Mucosa of rectum (tissue), 2 donors: ENCODE measurements around the gene TADA2A.

ENCODE experiments used
- H3K27ac ChIP-seq, 2 donors: one replicate each; pipeline ENCODE4 v1.7.0; 2013; ENCODE audit warnings: inconsistent platforms in 2 of 2, low read depth in 2 of 2, low read length in 2 of 2
- H3K27me3 ChIP-seq, 2 donors: one replicate each; pipeline ENCODE4 v1.7.0; 2013; ENCODE audit warnings: low read length in 2 of 2; ENCODE audit not compliant: control insufficient read depth in 2 of 2, insufficient read depth in 2 of 2
- H3K36me3 ChIP-seq, 2 donors: one replicate each; pipeline ENCODE4 v1.7.0; 2013; ENCODE audit warnings: low read length in 2 of 2; ENCODE audit not compliant: control insufficient read depth in 2 of 2, insufficient read depth in 2 of 2
- H3K4me1 ChIP-seq, 2 donors: one replicate each; pipeline ENCODE4 v1.7.0; 2013; ENCODE audit warnings: low read length in 2 of 2, mild to moderate bottlenecking in 1 of 2; ENCODE audit not compliant: control insufficient read depth in 2 of 2, insufficient read depth in 2 of 2
- H3K4me3 ChIP-seq, 2 donors: one replicate each; pipeline ENCODE4 v1.7.0; 2013; ENCODE audit warnings: low read length in 2 of 2
- H3K9ac ChIP-seq, 2 donors: one replicate each; pipeline ENCODE4 v1.7.0; 2013; ENCODE audit warnings: low read length in 2 of 2, low read depth in 1 of 2, mild to moderate bottlenecking in 1 of 2
- H3K9me3 ChIP-seq, 2 donors: one replicate each; pipeline ENCODE4 v1.7.0; 2013; ENCODE audit warnings: low read length in 2 of 2; ENCODE audit not compliant: control insufficient read depth in 2 of 2
- donor health status: healthy.
- donor health status: Normal muscosa, but diverticular disease.

The TADA2A gene

GRCh38 chr17:37476431-37477120 lies 69.9 kb downstream of the TADA2A start:
- H3K4me1 ChIP-seq, result peaks cover 0 to 7% of the 10 kb centered on the region in 2 donors
- no peaks in the 10 kb centered on the region for H3K9me3 ChIP-seq
- H3K27me3 ChIP-seq, result no peaks in the 10 kb centered on the region
- peak overlapping the region in 1 of 2 donors; percentile 26 for H3K27ac ChIP-seq
- no peak overlapping the region for H3K4me3 ChIP-seq
- no peak overlapping the region for H3K9ac ChIP-seq
- H3K36me3 ChIP-seq, result peaks cover 38 to 42% of the 10 kb centered on the region in 2 donors

DNA sequence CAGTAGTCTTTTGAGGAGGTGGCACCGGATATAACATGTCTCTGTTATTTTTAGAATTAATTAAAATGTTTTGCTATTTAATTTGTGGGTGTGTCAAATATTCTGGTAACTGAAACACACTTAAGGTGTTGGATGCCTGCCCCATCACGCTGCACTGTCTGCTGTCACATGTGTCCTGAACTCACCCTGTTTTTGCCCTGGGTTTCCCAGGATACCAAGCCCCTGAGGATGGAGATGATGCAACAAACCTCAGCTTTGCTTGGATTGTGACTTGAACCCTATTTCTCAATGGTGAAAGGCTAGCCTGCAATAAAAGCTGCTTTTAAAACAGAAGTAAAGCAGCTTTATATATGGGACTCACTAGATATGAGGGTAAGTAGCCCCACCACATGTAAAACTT lies 71.5 kb downstream of the TADA2A start:
- Histone ChIP-seq H3K27ac (no peak overlapping the region), H3K36me3 (peaks cover 36 to 41% of the 10 kb centered on the region in 2 donors)

DNA sequence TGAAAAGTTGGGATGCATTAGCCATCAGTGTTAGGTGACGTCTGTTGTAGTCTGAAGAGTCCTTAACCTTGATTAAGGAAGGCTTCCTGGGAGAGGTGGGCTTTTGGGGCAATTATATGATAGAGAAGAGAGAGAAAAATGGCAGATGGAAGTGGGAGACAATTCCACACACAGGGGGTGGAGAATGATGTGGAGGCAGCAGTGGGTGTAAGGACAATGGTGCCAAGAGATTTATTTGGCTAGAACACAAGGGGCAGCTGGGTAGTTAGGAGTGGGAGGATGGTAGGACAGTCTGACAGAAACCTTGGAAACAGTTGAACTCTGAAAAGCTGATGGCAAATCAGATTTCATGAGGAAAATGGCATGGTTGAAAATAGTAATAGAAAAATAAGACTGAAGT lies 72.3 kb downstream of the TADA2A start:
- H3K27me3 ChIP-seq, result no peaks in the 10 kb centered on the region
- no peaks in the 10 kb centered on the region for H3K9me3 ChIP-seq
- no peak overlapping the region for H3K4me3 ChIP-seq
- H3K9ac ChIP-seq, result no peak overlapping the region
- no peak overlapping the region for H3K27ac ChIP-seq
- peaks cover 30 to 33% of the 10 kb centered on the region in 2 donors for H3K36me3 ChIP-seq
- H3K4me1 ChIP-seq, result peaks cover 0 to 7% of the 10 kb centered on the region in 2 donors

More for the DNA sequence above, 71.5 kb downstream of the TADA2A start:
- H3K4me1 ChIP-seq, result peaks cover 0 to 7% of the 10 kb centered on the region in 2 donors
- no peak overlapping the region for H3K9ac ChIP-seq
- no peaks in the 10 kb centered on the region for H3K9me3 ChIP-seq
- no peak overlapping the region for H3K4me3 ChIP-seq
- H3K27me3 ChIP-seq, result no peaks in the 10 kb centered on the region

DNA sequence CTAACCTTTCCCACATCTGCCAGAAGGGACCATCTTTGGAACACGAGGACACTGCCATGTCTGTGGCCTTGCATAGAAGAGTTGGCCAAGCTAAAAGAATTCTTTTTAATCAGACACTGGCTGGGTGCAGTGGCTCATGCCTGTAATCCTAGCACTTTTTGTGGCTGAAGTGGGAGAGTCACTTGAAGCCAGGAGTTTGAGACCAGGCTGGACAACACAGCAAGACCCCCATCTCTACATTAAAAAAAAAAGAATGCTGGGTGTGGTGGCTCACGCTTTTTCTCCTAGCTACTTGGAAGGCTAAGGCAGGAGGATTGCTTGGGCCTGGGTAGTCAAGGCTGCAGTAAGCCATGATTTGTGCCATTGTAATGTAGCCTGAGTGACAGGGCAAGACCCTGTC lies 73.7 kb downstream of the TADA2A start:
- Histone ChIP-seq H3K27me3 (no peaks in the 10 kb centered on the region), H3K27ac (no peak overlapping the region), H3K4me3 (no peak overlapping the region), H3K4me1 (peaks cover 0 to 7% of the 10 kb centered on the region in 2 donors), H3K9me3 (no peaks in the 10 kb centered on the region), H3K9ac (no peak overlapping the region), H3K36me3 (peaks cover 24 to 27% of the 10 kb centered on the region in 2 donors)

DNA sequence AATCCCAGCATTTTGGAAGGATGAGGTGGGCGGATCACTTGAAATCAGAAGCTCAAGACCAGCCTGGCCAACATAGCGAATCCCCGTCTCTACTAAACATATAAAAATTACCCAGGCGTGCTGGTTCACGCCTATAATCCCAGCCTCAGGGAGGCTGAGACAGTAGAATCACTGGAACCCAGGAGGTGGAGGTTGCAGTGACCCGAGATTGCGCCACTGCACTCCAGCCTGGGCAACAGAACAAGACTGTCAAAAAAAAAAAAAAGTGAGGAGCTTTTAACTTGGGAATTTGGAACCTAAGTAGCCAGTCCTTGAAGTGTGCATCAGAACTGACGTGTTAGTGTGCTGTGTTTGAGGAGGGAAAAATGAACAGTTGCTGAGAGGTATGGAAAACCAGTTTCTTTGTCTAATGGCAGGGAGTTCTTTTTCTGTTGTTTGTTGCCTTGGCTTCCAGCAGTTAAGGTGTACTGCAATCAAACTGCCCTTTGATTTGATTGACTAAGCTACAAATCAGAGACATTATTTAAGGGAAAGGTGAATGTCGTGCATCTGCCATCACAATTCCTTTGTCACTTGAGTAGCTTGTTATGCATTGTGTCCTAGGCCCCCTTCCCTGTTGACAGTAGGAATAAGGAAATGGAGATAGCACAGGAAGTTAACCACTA lies 74.4 kb downstream of the TADA2A start:
- no peaks in the 10 kb centered on the region for H3K9me3 ChIP-seq
- peaks cover 19 to 27% of the 10 kb centered on the region in 2 donors for H3K36me3 ChIP-seq
- H3K27ac ChIP-seq, result no peak overlapping the region
- no peak overlapping the region for H3K9ac ChIP-seq
- H3K27me3 ChIP-seq, result no peaks in the 10 kb centered on the region
- H3K4me3 ChIP-seq, result no peak overlapping the region
- H3K4me1 ChIP-seq, result peaks cover 0 to 3% of the 10 kb centered on the region in 2 donors

DNA sequence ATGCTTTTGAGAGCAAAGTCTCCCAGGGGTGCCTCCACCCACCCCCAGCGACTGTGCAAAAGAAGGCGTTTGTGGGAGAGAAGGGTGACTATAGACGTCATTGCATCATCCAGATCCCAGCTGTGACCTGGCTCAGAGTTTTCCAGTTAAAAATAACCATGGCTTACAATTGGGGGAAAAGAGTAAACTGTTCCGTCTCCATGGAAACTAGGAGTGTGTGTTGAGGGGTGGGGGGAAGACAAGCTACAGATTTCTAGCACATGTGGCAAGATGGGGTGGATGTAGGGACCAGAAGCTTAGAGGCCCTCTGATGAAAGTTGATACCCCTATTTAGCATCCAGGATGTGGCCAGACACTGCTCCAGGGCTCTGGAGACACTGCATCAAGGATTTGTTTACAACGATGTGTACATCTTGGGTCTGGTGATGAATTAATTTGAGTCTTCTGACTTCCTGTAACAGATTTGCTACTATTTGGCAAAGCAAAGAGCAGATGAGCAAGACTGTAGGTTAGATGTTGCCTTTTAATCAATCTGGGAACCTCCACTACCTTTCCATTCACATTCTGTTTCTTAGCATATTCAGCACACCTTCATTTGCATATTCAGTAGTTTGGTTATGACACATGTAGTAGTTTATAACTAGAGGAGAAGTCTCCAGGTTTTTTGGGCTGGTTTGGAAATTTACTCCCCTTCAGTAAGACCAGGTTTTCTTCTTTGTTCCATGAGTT lies 76.8 kb downstream of the TADA2A start:
- H3K27ac ChIP-seq, result peak overlapping the region; percentile 17 to 43
- H3K9ac ChIP-seq, result no peak overlapping the region
- H3K27me3 ChIP-seq, result no peaks in the 10 kb centered on the region
- H3K36me3 ChIP-seq, result peaks cover 5 to 11% of the 10 kb centered on the region in 2 donors
- H3K4me3 ChIP-seq, result no peak overlapping the region
- H3K9me3 ChIP-seq, result no peaks in the 10 kb centered on the region
- peaks cover 1 to 6% of the 10 kb centered on the region in 2 donors for H3K4me1 ChIP-seq

GRCh38 chr17:37485938-37486570 lies 79.4 kb downstream of the TADA2A start:
- Histone ChIP-seq H3K36me3 (peaks cover 0 to 2% of the 10 kb centered on the region in 2 donors), H3K9ac (no peak overlapping the region), H3K27me3 (no peaks in the 10 kb centered on the region), H3K9me3 (no peaks in the 10 kb centered on the region), H3K4me3 (no peak overlapping the region), H3K27ac (no peak overlapping the region), H3K4me1 (peaks cover 8 to 20% of the 10 kb centered on the region in 2 donors)

DNA sequence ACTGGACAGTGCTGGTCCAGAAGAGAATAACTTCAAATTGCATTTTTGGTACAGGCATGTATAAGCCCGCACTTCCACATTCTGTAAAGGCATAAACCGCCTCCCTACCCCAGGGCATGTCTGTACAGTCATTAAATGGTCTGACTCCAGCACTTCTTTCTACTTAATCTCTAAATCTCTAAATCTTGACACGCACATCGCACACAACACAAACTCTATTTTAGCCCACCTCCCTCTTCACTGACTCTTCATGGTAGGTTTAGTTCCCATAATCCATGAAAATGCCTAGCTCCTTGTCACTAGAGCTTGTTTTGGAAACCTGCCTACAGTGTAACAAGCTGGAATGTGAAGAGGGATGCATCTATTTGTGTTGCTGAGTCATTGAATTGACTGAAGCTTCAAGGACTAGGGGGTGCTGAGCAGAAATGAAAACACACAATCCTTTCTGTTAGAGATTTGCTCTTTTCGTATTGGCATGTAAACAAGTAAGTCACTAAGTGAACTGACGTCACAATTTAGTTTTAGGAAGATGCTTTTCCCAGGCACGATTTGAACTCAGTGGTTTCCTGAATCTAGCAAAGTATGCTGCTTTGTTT lies 81.4 kb downstream of the TADA2A start:
- Histone ChIP-seq H3K4me1 (peaks cover 8 to 22% of the 10 kb centered on the region in 2 donors), H3K9ac (no peak overlapping the region), H3K4me3 (peak overlapping the region; percentile 82 to 84), H3K27ac (peak overlapping the region in 1 of 2 donors; percentile 74), H3K27me3 (no peaks in the 10 kb centered on the region), H3K36me3 (no peaks in the 10 kb centered on the region), H3K9me3 (no peaks in the 10 kb centered on the region)

DNA sequence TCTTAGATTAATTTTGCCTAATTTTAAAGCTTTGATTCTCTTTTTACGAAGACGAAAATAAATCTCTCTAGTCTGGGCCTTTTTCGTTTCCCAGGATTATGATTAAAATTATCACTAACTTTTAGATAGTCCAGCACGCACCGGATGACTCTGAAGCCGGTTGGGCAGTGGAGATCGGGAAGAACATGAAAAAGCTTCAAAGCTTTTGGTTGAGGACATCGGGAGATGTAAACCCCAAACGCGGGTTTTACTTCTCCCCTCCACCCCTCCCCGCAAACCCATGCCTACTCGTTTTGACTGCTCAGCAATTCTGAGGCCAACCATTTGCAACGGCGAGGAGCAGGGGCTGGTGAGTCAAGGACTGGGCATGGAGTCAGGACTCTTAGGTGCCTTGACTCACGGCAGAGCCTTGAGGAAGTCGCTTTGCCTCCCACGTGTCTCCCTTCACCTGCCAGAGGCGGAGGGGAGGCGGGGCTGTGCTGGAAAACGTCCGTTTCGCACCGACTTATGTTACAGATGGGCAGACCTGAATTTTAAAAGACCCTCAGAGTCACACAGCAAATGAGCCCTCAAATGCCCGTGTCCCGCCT lies 82.0 kb downstream of the TADA2A start:
- Histone ChIP-seq H3K4me3 (peak overlapping the region; percentile 82 to 84), H3K27me3 (no peaks in the 10 kb centered on the region), H3K36me3 (no peaks in the 10 kb centered on the region), H3K9ac (peak overlapping the region; percentile 60 to 75), H3K9me3 (no peaks in the 10 kb centered on the region), H3K27ac (peak overlapping the region; percentile 68 to 74), H3K4me1 (peaks cover 8 to 22% of the 10 kb centered on the region in 2 donors)
